LNCAP (cell line): ENCODE data around the gene BCAP31.

Experiments
- CTCF ChIP-seq: fragments of 450-650 bp; IDR thresholded peaks from 2 replicates; pipeline ENCODE4 v1.5.1; 2017; ENCODE audit warnings: mild to moderate bottlenecking

The BCAP31 gene

GRCh38 chrX:153769158-153769864, 45.1 kb upstream of the BCAP31 start:
- TF ChIP-seq CTCF = no peak

- no peak for TF ChIP-seq CTCF
Measured at GRCh38 chrX:153768311-153769157, 44.3 kb upstream of the BCAP31 start.

- TF ChIP-seq CTCF = no peak
Measured at GRCh38 chrX:153767674-153768055, 43.5 kb upstream of the BCAP31 start.

GRCh38 chrX:153766871-153767673, 42.9 kb upstream of the BCAP31 start:
- TF ChIP-seq CTCF = no peak

GRCh38 chrX:153766098-153766817, 42.1 kb upstream of the BCAP31 start:
- no peak for TF ChIP-seq CTCF

- no peak for TF ChIP-seq CTCF
Measured at GRCh38 chrX:153765138-153766079, 41.2 kb upstream of the BCAP31 start.
